Loucy (cell line): ENCODE data around the gene OSBPL1A.

Experiments used
- H2AFZ ChIP-seq: fragments of 200-600 bp; sonication (generic); 2 replicates; pipeline ENCODE4 v1.6.0; 2016; ENCODE audit warnings: antibody characterized with exemption, mild to moderate bottlenecking, low read length, moderate library complexity
- H3F3A ChIP-seq: fragments of 200-600 bp; 2 replicates; pipeline ENCODE4 v1.6.0; 2016; ENCODE audit warnings: antibody characterized with exemption, low read depth, mild to moderate bottlenecking
- H3K27me3 ChIP-seq: fragments of 200-600 bp; sonication (generic); 2 replicates; pipeline ENCODE4 v1.6.1; 2014; ENCODE audit warnings: low read length, mild to moderate bottlenecking; ENCODE audit not compliant: insufficient read depth, poor library complexity, severe bottlenecking
- H3K36me3 ChIP-seq: fragments of 200-600 bp; sonication (generic); 2 replicates; pipeline ENCODE4 v1.6.1; 2016; ENCODE audit warnings: low read length; ENCODE audit not compliant: insufficient read depth
- H3K4me1 ChIP-seq: fragments of 200-600 bp; sonication (generic); 2 replicates; pipeline ENCODE4 v1.5.1; 2014; ENCODE audit warnings: low read length, mild to moderate bottlenecking; ENCODE audit not compliant: insufficient read depth, poor library complexity, severe bottlenecking
- H3K4me2 ChIP-seq: fragments of 200-600 bp; sonication (generic); 2 replicates; pipeline ENCODE4 v1.6.0; 2014; ENCODE audit warnings: antibody characterized with exemption, low read length, low read depth, mild to moderate bottlenecking; ENCODE audit not compliant: poor library complexity, severe bottlenecking
- H3K4me3 ChIP-seq: fragments of 200-600 bp; sonication (generic); 2 replicates; pipeline ENCODE4 v1.5.1; 2014; ENCODE audit warnings: low read length, mild to moderate bottlenecking, mixed read lengths; ENCODE audit not compliant: poor library complexity, severe bottlenecking
- H3K79me2 ChIP-seq: fragments of 200-600 bp; sonication (generic); 2 replicates; pipeline ENCODE4 v1.6.1; 2014; ENCODE audit warnings: low read length; ENCODE audit not compliant: insufficient read depth
- H3K9ac ChIP-seq: fragments of 200-600 bp; sonication (generic); 2 replicates; pipeline ENCODE4 v1.6.0; 2014; ENCODE audit warnings: mild to moderate bottlenecking, low read depth, low read length, moderate library complexity; ENCODE audit not compliant: poor library complexity, severe bottlenecking
- H3K9me2 ChIP-seq: fragments of 200-600 bp; sonication (generic); replicated peaks from 2 replicates; pipeline ENCODE4 v1.6.1; 2016; ENCODE audit warnings: low read depth, low read length, mixed read lengths
- H3K9me3 ChIP-seq: fragments of 200-600 bp; sonication (generic); 2 replicates; pipeline ENCODE4 v1.6.1; 2014; ENCODE audit warnings: mild to moderate bottlenecking, antibody characterized with exemption, low read length, low read depth; ENCODE audit not compliant: insufficient read depth
- H4K20me1 ChIP-seq: fragments of 200-600 bp; sonication (generic); 2 replicates; pipeline ENCODE4 v1.6.0; 2014; ENCODE audit warnings: antibody characterized with exemption, low read length, mild to moderate bottlenecking; ENCODE audit not compliant: insufficient read depth, poor library complexity, severe bottlenecking
- CTCF ChIP-seq: fragments of 200-600 bp; sonication (generic); conservative IDR thresholded peaks from 2 replicates; pipeline ENCODE4 v1.5.1; 2014; ENCODE audit warnings: mild to moderate bottlenecking, antibody characterized with exemption, low read length
- EZH2phosphoT487 ChIP-seq: fragments of 200-600 bp; IDR thresholded peaks from 2 replicates; pipeline ENCODE4 v1.6.1; 2018; ENCODE audit warnings: antibody characterized with exemption, mild to moderate bottlenecking, moderate library complexity, borderline replicate concordance

Gene OSBPL1A

DNA sequence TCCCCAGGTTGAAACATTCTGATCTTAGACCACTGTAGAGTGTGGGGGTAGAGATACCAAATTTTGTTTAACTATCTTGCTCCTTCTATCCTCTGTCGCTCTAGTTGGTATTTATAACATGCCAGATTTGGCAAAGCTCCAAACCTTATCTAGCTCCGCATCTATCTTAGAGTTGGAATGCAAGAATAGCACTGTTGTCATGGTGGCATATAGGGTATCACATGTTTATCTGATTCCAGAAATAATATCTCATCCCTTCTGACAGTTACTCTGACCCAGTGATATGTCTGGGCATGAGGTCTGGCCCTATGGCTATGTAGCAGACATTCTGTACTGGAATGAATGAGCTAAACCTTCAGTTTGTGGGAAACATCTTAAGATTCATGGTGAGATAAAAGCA lies 207.0 kb downstream of the OSBPL1A start:
- no peaks in the 10 kb centered on the region for H3K9me3 ChIP-seq
- no peaks in the 10 kb centered on the region; the same call in 1 of the 2 replicates for H3K36me3 ChIP-seq
- no peak overlapping the region for H3K4me2 ChIP-seq
- H3K4me1 ChIP-seq = no peaks in the 10 kb centered on the region
- no peaks in the 10 kb centered on the region for H3K27me3 ChIP-seq
- H4K20me1 ChIP-seq = no peaks in the 10 kb centered on the region
- no peaks in the 10 kb centered on the region for H3K9me2 ChIP-seq
- H3F3A ChIP-seq = no peaks in the 10 kb centered on the region
- TF ChIP-seq CTCF = no peak
- TF ChIP-seq EZH2phosphoT487 = no peak
- H2AFZ ChIP-seq = no peak overlapping the region
- no peak overlapping the region for H3K9ac ChIP-seq
- no peaks in the 10 kb centered on the region for H3K79me2 ChIP-seq
- no peak overlapping the region for H3K4me3 ChIP-seq

DNA sequence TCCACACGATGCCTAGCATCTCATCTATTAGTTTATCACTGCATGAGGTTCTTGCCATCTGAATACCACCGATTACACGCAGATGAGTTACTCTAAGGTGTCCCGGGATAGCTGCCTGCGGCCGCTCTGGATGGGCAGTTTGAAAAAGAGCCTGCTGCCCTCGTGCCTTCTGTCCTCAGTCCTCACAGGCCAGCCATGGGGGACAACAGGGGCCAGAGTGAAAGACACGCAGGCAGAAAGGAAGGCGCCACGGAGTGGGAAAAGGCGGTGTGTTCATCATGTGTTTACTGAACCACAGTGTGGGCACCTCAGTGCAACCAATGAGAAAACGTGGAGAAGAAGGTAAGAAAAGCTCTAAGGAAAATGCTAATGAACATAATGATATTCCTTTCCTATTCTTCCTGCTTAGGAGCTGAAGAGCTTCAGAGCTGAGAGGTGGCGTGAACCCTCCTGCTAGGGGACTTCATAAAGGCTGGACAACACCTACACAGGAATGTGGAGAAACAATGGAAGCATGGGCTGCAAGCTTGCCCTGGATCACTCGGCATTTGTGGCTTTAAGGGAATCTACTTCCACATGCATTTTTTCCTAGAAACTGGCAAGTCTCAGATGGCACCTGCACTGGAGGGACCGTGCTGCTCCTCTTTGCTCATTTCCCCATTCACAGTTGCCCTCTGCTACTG lies 207.8 kb downstream of the OSBPL1A start:
- Histone ChIP-seq H3K36me3 (no peaks in the 10 kb centered on the region), H3K4me2 (no peak overlapping the region), H3K4me3 (no peak overlapping the region), H2AFZ (no peak overlapping the region), H3K27me3 (no peaks in the 10 kb centered on the region), H3K4me1 (no peaks in the 10 kb centered on the region), H3K9ac (no peak overlapping the region), H4K20me1 (no peaks in the 10 kb centered on the region), H3K9me2 (no peaks in the 10 kb centered on the region), H3K79me2 (no peaks in the 10 kb centered on the region), H3K9me3 (no peaks in the 10 kb centered on the region), H3F3A (no peaks in the 10 kb centered on the region)
- TF ChIP-seq EZH2phosphoT487 = no peak
- TF ChIP-seq CTCF = no peak

DNA sequence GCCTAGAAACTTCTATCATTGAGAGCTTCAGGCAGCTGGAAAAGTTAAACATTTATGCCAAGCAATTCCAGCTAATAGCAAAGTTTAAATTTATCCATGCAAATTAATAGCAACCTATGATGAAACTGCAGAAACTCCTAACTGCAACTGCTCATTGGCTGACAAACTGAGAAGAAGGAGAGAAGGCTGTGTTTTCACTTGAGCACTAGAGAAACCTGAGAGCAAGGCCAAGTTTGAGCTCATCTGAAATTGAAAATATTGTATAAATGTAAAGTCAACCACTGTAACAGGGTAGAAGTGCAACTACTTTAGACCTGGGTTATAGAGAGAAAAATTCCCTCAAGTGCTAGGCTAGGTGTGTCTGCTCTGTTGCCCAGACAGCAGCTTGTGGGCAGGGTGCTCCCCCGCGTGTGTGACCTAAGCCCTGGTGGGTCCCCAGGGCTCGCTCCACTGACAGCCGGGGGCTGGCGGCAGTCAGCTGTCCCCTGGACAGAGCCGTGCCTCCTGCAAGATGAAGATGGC lies 208.6 kb downstream of the OSBPL1A start:
- Histone ChIP-seq H3K36me3 (no peaks in the 10 kb centered on the region), H3K9ac (no peak overlapping the region), H3K4me2 (no peak overlapping the region), H4K20me1 (no peaks in the 10 kb centered on the region), H3F3A (no peaks in the 10 kb centered on the region), H3K4me1 (no peaks in the 10 kb centered on the region), H3K27me3 (no peaks in the 10 kb centered on the region), H3K4me3 (no peak overlapping the region), H3K79me2 (no peaks in the 10 kb centered on the region), H3K9me2 (no peaks in the 10 kb centered on the region), H2AFZ (no peak overlapping the region), H3K9me3 (no peaks in the 10 kb centered on the region)
- TF ChIP-seq CTCF (no peak), EZH2phosphoT487 (no peak)
